Fibroblast of lung (primary cell): ENCODE data around the gene TMEM163.

ENCODE experiments used
- EZH2 ChIP-seq: IDR thresholded peaks from 2 replicates; pipeline ENCODE4 v1.5.1; 2012; ENCODE audit warnings: low read length, control low read depth, mild to moderate bottlenecking; ENCODE audit errors: missing control alignments
- TF ChIP-seq, protein P1 (sequence below), 2 donors: IDR thresholded peaks in 1 of 2; conservative IDR thresholded peaks in 1 of 2; 1 replicate in 1 of 2; 2 replicates in 1 of 2; pipeline ENCODE4 v1.5.1; 2011 to 2012; ENCODE audit warnings: low read length in 2 of 2, control low read depth in 1 of 2, inconsistent platforms in 1 of 2, low read depth in 1 of 2, mild to moderate bottlenecking in 1 of 2

DNA sequence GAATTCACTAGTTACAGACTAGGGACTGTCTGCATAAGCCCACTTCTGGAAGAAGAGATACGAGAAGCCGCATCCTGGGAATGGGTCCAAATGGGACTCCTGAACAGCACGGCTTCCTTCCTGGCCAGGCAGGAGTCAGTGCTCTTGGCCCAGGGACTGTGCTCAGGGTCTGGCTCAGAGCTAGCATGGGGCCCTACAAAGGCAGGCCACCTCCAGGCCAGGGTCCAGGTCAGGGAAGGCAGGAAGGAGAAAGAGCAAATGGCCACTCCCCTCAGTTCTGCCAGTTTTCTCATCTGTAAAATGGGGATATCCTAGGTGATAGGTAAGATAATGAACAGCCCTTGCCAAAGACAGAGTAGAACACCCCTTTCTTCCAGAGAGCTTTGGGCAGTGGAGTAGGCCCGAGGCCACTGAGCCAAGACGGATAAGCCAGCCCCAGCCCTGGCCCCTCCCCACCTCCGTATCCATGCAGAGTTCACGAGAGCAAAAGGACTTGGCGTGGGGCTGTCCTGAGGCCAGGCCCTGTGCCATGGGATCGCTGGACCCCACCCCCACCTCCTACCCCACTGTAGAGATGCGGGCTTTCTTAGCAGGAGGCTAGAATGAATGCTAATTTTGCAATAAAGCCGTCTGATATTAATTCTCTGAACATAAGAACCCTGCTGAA lies 274.9 kb downstream of the TMEM163 start:
- TF ChIP-seq, protein P1, sequence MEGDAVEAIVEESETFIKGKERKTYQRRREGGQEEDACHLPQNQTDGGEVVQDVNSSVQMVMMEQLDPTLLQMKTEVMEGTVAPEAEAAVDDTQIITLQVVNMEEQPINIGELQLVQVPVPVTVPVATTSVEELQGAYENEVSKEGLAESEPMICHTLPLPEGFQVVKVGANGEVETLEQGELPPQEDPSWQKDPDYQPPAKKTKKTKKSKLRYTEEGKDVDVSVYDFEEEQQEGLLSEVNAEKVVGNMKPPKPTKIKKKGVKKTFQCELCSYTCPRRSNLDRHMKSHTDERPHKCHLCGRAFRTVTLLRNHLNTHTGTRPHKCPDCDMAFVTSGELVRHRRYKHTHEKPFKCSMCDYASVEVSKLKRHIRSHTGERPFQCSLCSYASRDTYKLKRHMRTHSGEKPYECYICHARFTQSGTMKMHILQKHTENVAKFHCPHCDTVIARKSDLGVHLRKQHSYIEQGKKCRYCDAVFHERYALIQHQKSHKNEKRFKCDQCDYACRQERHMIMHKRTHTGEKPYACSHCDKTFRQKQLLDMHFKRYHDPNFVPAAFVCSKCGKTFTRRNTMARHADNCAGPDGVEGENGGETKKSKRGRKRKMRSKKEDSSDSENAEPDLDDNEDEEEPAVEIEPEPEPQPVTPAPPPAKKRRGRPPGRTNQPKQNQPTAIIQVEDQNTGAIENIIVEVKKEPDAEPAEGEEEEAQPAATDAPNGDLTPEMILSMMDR (conservative IDR thresholded peaks at IDR 0.05 in 1 of 2, IDR thresholded peaks at IDR 0.05 in 1 of 2; ENCODE audit: low read depth in 1 of 2, low read length in 2 of 2): no peak
- TF ChIP-seq EZH2: no peak
